HG03135 (cell line): ENCODE results near the gene SH3BGRL3.
A peak's percentile ranks its signal among the peaks of the same experiment; 100 is the strongest.
"Not testable (repeated sequence)": the region's sequence is repeated elsewhere in the genome, so short reads cannot be mapped to it uniquely, and the experiment has no call there.

Experiments
- ATAC-seq: cut with Tn5 transposase; IDR thresholded peaks from one replicate; pipeline ENCODE4 v1.9.1; 2021; ENCODE audit warnings: mild to moderate bottlenecking, moderate library complexity; ENCODE audit not compliant: unreplicated experiment

The SH3BGRL3 gene

GRCh38 chr1:26290122-26290881 is 10.4 kb downstream of the SH3BGRL3 start:
- no peak for ATAC-seq

- no peak for ATAC-seq
Measured at GRCh38 chr1:26290882-26291261, 11.0 kb downstream of the SH3BGRL3 start.

- ATAC-seq = no peak
Measured at GRCh38 chr1:26291433-26291832, 11.5 kb downstream of the SH3BGRL3 start.

GRCh38 chr1:26291939-26292338 is 12.1 kb downstream of the SH3BGRL3 start:
- no peak for ATAC-seq

- not testable (repeated sequence) for ATAC-seq
Measured at GRCh38 chr1:26292735-26293134, 12.8 kb downstream of the SH3BGRL3 start.

GRCh38 chr1:26293911-26294463 is 14.1 kb downstream of the SH3BGRL3 start:
- no peak for ATAC-seq

- ATAC-seq = no peak
Measured at GRCh38 chr1:26295194-26296138, 15.6 kb downstream of the SH3BGRL3 start.

- ATAC-seq = no peak
Measured at GRCh38 chr1:26296340-26297056, 16.6 kb downstream of the SH3BGRL3 start.

- no peak for ATAC-seq
Measured at GRCh38 chr1:26297057-26297790, 17.3 kb downstream of the SH3BGRL3 start.

GRCh38 chr1:26297791-26298124 is 17.9 kb downstream of the SH3BGRL3 start:
- ATAC-seq = no peak

- no peak for ATAC-seq
Measured at GRCh38 chr1:26300578-26301275, 20.8 kb downstream of the SH3BGRL3 start.

- ATAC-seq = no peak
Measured at GRCh38 chr1:26302733-26303405, 23.0 kb downstream of the SH3BGRL3 start.

- ATAC-seq = no peak
Measured at GRCh38 chr1:26305667-26306289, 25.9 kb downstream of the SH3BGRL3 start.

- ATAC-seq = peak; percentile 98
Measured at GRCh38 chr1:26306290-26307229, 26.7 kb downstream of the SH3BGRL3 start, which contains the start of gene UBXN11. Gene UBXN11, minus strand, starts transcription at chr1:26306636. Its CDS starts 3,753 bp downstream, at chr1:26302883.

- no peak for ATAC-seq
Measured at GRCh38 chr1:26307363-26307781, 27.5 kb downstream of the SH3BGRL3 start.

- ATAC-seq = not testable (repeated sequence)
Measured at GRCh38 chr1:26307966-26308899, 28.3 kb downstream of the SH3BGRL3 start.
